Dendritic cell treated with granulocyte-macrophage colony-stimulating factor and Interleukin-4, amounts not matched to agents 40 ng/mL and 50 ng/mL, for 4 days (primary cell): ENCODE results near the gene PYY.
"Not testable (repeated sequence)": the region's sequence is repeated elsewhere in the genome, so short reads cannot be mapped to it uniquely, and the experiment has no call there.

Source experiments
- H3K27ac Mint-ChIP-seq: one replicate; pipeline ENCODE4 v1.8.0; 2022; ENCODE audit warnings: mild to moderate bottlenecking, mixed read lengths
- H3K27me3 Mint-ChIP-seq: one replicate; pipeline ENCODE4 v1.8.0; 2022; ENCODE audit warnings: mild to moderate bottlenecking, mixed read lengths
- H3K36me3 Mint-ChIP-seq: one replicate; pipeline ENCODE4 v1.8.0; 2022; ENCODE audit warnings: low read depth, mixed read lengths
- H3K4me1 Mint-ChIP-seq: one replicate; pipeline ENCODE4 v1.8.0; 2022; ENCODE audit warnings: low read depth, mixed read lengths
- H3K4me3 Mint-ChIP-seq: one replicate; pipeline ENCODE4 v1.8.0; 2022; ENCODE audit warnings: mild to moderate bottlenecking, moderate library complexity, mixed read lengths
- H3K9me3 Mint-ChIP-seq: one replicate; pipeline ENCODE4 v1.8.0; 2022; ENCODE audit warnings: mixed read lengths
- intact Hi-C: fragments of 100-400 bp; cut with micrococcal nuclease; formaldehyde crosslinking; loops from one replicate; pipeline ENCODE4 v1.15.0; 2022

The PYY gene

GRCh38 chr17:43946781-43947180, 7.0 kb downstream of the PYY start:
- Mint-ChIP-seq H3K9me3 (no peaks in the 10 kb centered on the region), H3K27ac (no peak overlapping the region), H3K4me1 (peaks cover 8% of the 10 kb centered on the region), H3K27me3 (peaks cover 23% of the 10 kb centered on the region), H3K36me3 (no peaks in the 10 kb centered on the region), H3K4me3 (no peak overlapping the region)
- intact Hi-C loops = loop anchor here (10.0 kb wide), 1 partner anchor 218 kb away; no protein-coding TSS in a partner anchor

GRCh38 chr17:43945074-43945829, 8.5 kb downstream of the PYY start:
- no peaks in the 10 kb centered on the region for H3K9me3 Mint-ChIP-seq
- no peaks in the 10 kb centered on the region for H3K36me3 Mint-ChIP-seq
- no peak overlapping the region for H3K4me3 Mint-ChIP-seq
- peaks cover 8% of the 10 kb centered on the region for H3K4me1 Mint-ChIP-seq
- H3K27ac Mint-ChIP-seq = no peak overlapping the region
- peaks cover 11% of the 10 kb centered on the region for H3K27me3 Mint-ChIP-seq
- intact Hi-C loops = loop anchor here (10.0 kb wide), 1 partner anchor 220 kb away; no protein-coding TSS in a partner anchor

GRCh38 chr17:43942051-43942685, 11.6 kb downstream of the PYY start, which contains the start of gene PPY:
TSS of gene PPY (minus strand) at chr17:43942476. CDS start at chr17:43941654, 822 bp downstream.
- H3K9me3 Mint-ChIP-seq = no peaks in the 10 kb centered on the region
- peaks cover 13% of the 10 kb centered on the region for H3K4me1 Mint-ChIP-seq
- peaks cover 34% of the 10 kb centered on the region for H3K27me3 Mint-ChIP-seq
- H3K4me3 Mint-ChIP-seq = no peak within 1 kb of the TSS
- H3K27ac Mint-ChIP-seq = no peak within 1 kb of the TSS
- H3K36me3 Mint-ChIP-seq = no peaks in the 10 kb centered on the region
- intact Hi-C loops = loop anchor here (10.0 kb wide), 1 partner anchor 223 kb away; no protein-coding TSS in a partner anchor

GRCh38 chr17:43940630-43941029, 13.1 kb downstream of the PYY start:
- H3K4me3 Mint-ChIP-seq = no peak overlapping the region
- no peaks in the 10 kb centered on the region for H3K36me3 Mint-ChIP-seq
- no peaks in the 10 kb centered on the region for H3K9me3 Mint-ChIP-seq
- peaks cover 48% of the 10 kb centered on the region for H3K27me3 Mint-ChIP-seq
- intact Hi-C loops = loop anchor here (10.0 kb wide), 1 partner anchor 224 kb away; no protein-coding TSS in a partner anchor
- no peak overlapping the region for H3K27ac Mint-ChIP-seq
- peaks cover 13% of the 10 kb centered on the region for H3K4me1 Mint-ChIP-seq

- intact Hi-C loops = loop anchor here (10.0 kb wide), 1 partner anchor 225 kb away; no protein-coding TSS in a partner anchor
- no peak overlapping the region for H3K27ac Mint-ChIP-seq
- H3K4me3 Mint-ChIP-seq = no peak overlapping the region
- H3K27me3 Mint-ChIP-seq = peaks cover 50% of the 10 kb centered on the region
- H3K9me3 Mint-ChIP-seq = no peaks in the 10 kb centered on the region
- no peaks in the 10 kb centered on the region for H3K36me3 Mint-ChIP-seq
- H3K4me1 Mint-ChIP-seq = peaks cover 13% of the 10 kb centered on the region
Observed at GRCh38 chr17:43939886-43940285, 13.9 kb downstream of the PYY start.

- H3K27ac Mint-ChIP-seq, H3K36me3 Mint-ChIP-seq, H3K4me3 Mint-ChIP-seq, H3K9me3 Mint-ChIP-seq, intact Hi-C loops: not testable (repeated sequence)
- peaks cover 53% of the 10 kb centered on the region for H3K27me3 Mint-ChIP-seq
- peaks cover 13% of the 10 kb centered on the region for H3K4me1 Mint-ChIP-seq
Observed at GRCh38 chr17:43939452-43939851, 14.3 kb downstream of the PYY start.

GRCh38 chr17:43938838-43939182, 14.9 kb downstream of the PYY start:
- H3K9me3 Mint-ChIP-seq = no peaks in the 10 kb centered on the region
- H3K36me3 Mint-ChIP-seq = no peaks in the 10 kb centered on the region
- intact Hi-C loops = no loop called here
- peaks cover 13% of the 10 kb centered on the region for H3K4me1 Mint-ChIP-seq
- H3K27ac Mint-ChIP-seq = no peak overlapping the region
- H3K27me3 Mint-ChIP-seq = peaks cover 53% of the 10 kb centered on the region
- no peak overlapping the region for H3K4me3 Mint-ChIP-seq

GRCh38 chr17:43936434-43936833, 17.3 kb downstream of the PYY start:
- H3K27me3 Mint-ChIP-seq = peaks cover 62% of the 10 kb centered on the region
- H3K4me1 Mint-ChIP-seq = peaks cover 13% of the 10 kb centered on the region
- H3K27ac Mint-ChIP-seq = no peak overlapping the region
- no peaks in the 10 kb centered on the region for H3K36me3 Mint-ChIP-seq
- no peaks in the 10 kb centered on the region for H3K9me3 Mint-ChIP-seq
- intact Hi-C loops = no loop called here
- no peak overlapping the region for H3K4me3 Mint-ChIP-seq

- H3K4me3 Mint-ChIP-seq = no peak overlapping the region
- peaks cover 66% of the 10 kb centered on the region for H3K27me3 Mint-ChIP-seq
- H3K27ac Mint-ChIP-seq = no peak overlapping the region
- intact Hi-C loops = no loop called here
- H3K9me3 Mint-ChIP-seq = no peaks in the 10 kb centered on the region
- peaks cover 13% of the 10 kb centered on the region for H3K4me1 Mint-ChIP-seq
- H3K36me3 Mint-ChIP-seq = no peaks in the 10 kb centered on the region
Observed at GRCh38 chr17:43935926-43936261, 17.8 kb downstream of the PYY start.

- H3K9me3 Mint-ChIP-seq = no peaks in the 10 kb centered on the region
- intact Hi-C loops = no loop called here
- no peak overlapping the region for H3K4me3 Mint-ChIP-seq
- no peak overlapping the region for H3K27ac Mint-ChIP-seq
- no peaks in the 10 kb centered on the region for H3K36me3 Mint-ChIP-seq
- H3K27me3 Mint-ChIP-seq = peaks cover 66% of the 10 kb centered on the region
- H3K4me1 Mint-ChIP-seq = peaks cover 13% of the 10 kb centered on the region
Observed at GRCh38 chr17:43935204-43935925, 18.4 kb downstream of the PYY start.

- intact Hi-C loops = no loop called here
Observed at GRCh38 chr17:43932923-43933322, 20.8 kb downstream of the PYY start.

GRCh38 chr17:43932357-43932756, 21.4 kb downstream of the PYY start:
- H3K9me3 Mint-ChIP-seq = no peaks in the 10 kb centered on the region
- H3K27me3 Mint-ChIP-seq = peaks cover 61% of the 10 kb centered on the region
- intact Hi-C loops = no loop called here
- H3K36me3 Mint-ChIP-seq = no peaks in the 10 kb centered on the region
- H3K4me1 Mint-ChIP-seq = peaks cover 6% of the 10 kb centered on the region
- H3K4me3 Mint-ChIP-seq = no peak overlapping the region
- no peak overlapping the region for H3K27ac Mint-ChIP-seq

More at GRCh38 chr17:43932923-43933322, 20.8 kb downstream of the PYY start:
- no peaks in the 10 kb centered on the region for H3K9me3 Mint-ChIP-seq
- H3K27me3 Mint-ChIP-seq = peaks cover 60% of the 10 kb centered on the region
- H3K36me3 Mint-ChIP-seq = no peaks in the 10 kb centered on the region
- no peak overlapping the region for H3K27ac Mint-ChIP-seq
- H3K4me3 Mint-ChIP-seq = no peak overlapping the region
- H3K4me1 Mint-ChIP-seq = peaks cover 3% of the 10 kb centered on the region

GRCh38 chr17:43931062-43931571, 22.6 kb downstream of the PYY start:
- Mint-ChIP-seq H3K4me3 (no peak overlapping the region), H3K9me3 (no peaks in the 10 kb centered on the region), H3K27ac (no peak overlapping the region), H3K4me1 (peaks cover 13% of the 10 kb centered on the region), H3K36me3 (no peaks in the 10 kb centered on the region), H3K27me3 (peaks cover 62% of the 10 kb centered on the region)
- intact Hi-C loops = no loop called here

- no peak overlapping the region for H3K27ac Mint-ChIP-seq
- intact Hi-C loops = no loop called here
- H3K4me1 Mint-ChIP-seq = peaks cover 13% of the 10 kb centered on the region
- H3K4me3 Mint-ChIP-seq = no peak overlapping the region
- no peaks in the 10 kb centered on the region for H3K9me3 Mint-ChIP-seq
- H3K27me3 Mint-ChIP-seq = peaks cover 75% of the 10 kb centered on the region
- H3K36me3 Mint-ChIP-seq = no peaks in the 10 kb centered on the region
Observed at GRCh38 chr17:43928609-43929008, 25.1 kb downstream of the PYY start.
